WTC11 (cell line): ENCODE data around the gene TEX13C. TPM values are rescaled to one million over a fixed set of nuclear protein-coding genes. Genes with fewer than 3 reads are reported as not detected.
A peak's percentile ranks its signal among the peaks of the same experiment; 100 is the strongest.

Experiments
- ATAC-seq: fragments of 200-7000 bp; cut with Tn5 transposase; 2 replicates; pipeline ENCODE4 v1.10.0; 2021; ENCODE audit warnings: mild to moderate bottlenecking, moderate library complexity
- CTCF ChIA-PET: fragments of 300-600 bp; sonication (Branson Sonifier 250); formaldehyde crosslinking; loops from one replicate; lab custom pipeline; 2021; ENCODE audit warnings: antibody characterized with exemption; lab: Charles Lee
- POLR2A ChIA-PET: fragments of 350-600 bp; sonication (Branson Sonifier 250); formaldehyde crosslinking; loops from one replicate; lab custom pipeline; 2021; ENCODE audit warnings: antibody characterized with exemption; lab: Charles Lee
- DNase-seq: peaks from one replicate; pipeline ENCODE4 v3.0.0; 2021; ENCODE audit warnings: low spot score
- H3K27ac Mint-ChIP-seq: 2 replicates; pipeline ENCODE4 v1.8.0; 2021; ENCODE audit warnings: mixed read lengths
- H3K27me3 Mint-ChIP-seq: 2 replicates; pipeline ENCODE4 v1.8.0; 2021; ENCODE audit warnings: low read depth, mild to moderate bottlenecking, moderate library complexity, mixed read lengths
- H3K36me3 Mint-ChIP-seq: 2 replicates; pipeline ENCODE4 v1.8.0; 2021; ENCODE audit warnings: mixed read lengths
- H3K4me1 Mint-ChIP-seq: 2 replicates; pipeline ENCODE4 v1.8.0; 2022; ENCODE audit warnings: mixed read lengths
- H3K4me3 Mint-ChIP-seq: 2 replicates; pipeline ENCODE4 v1.8.0; 2021; ENCODE audit warnings: mild to moderate bottlenecking, moderate library complexity, mixed read lengths
- H3K9me3 Mint-ChIP-seq: 2 replicates; pipeline ENCODE4 v1.8.0; 2021; ENCODE audit warnings: mixed read lengths
- AR ChIP-seq: fragments of 250-450 bp; sonication (Bioruptor Pico); IDR thresholded peaks from 2 replicates; pipeline ENCODE4 v1.9.0; 2021; ENCODE audit warnings: mild to moderate bottlenecking
- CDX4 ChIP-seq: fragments of 250-450 bp; sonication (Bioruptor Pico); IDR thresholded peaks from 2 replicates; pipeline ENCODE4 v1.9.0; 2021; ENCODE audit warnings: moderate library complexity, mild to moderate bottlenecking, inconsistent platforms, borderline replicate concordance
- FOXP4 ChIP-seq: sonication (generic); formaldehyde crosslinking; IDR thresholded peaks from 2 replicates; pipeline ENCODE4 v1.8.0; 2022; ENCODE audit warnings: mild to moderate bottlenecking, missing genetic modification reagents
- HMGA2 ChIP-seq: fragments of 250-450 bp; sonication (Bioruptor Pico); IDR thresholded peaks from 2 replicates; pipeline ENCODE4 v1.4.0; 2021; ENCODE audit warnings: mild to moderate bottlenecking, moderate library complexity
- MYBL2 ChIP-seq: sonication (generic); formaldehyde crosslinking; IDR thresholded peaks from 2 replicates; pipeline ENCODE4 v1.8.1; 2023; ENCODE audit warnings: mild to moderate bottlenecking, moderate library complexity, missing genetic modification reagents
- NFYB ChIP-seq: sonication (generic); formaldehyde crosslinking; conservative IDR thresholded peaks from 2 replicates; pipeline ENCODE4 v1.8.0; 2022; ENCODE audit warnings: low read depth, missing genetic modification reagents
- NR3C1 ChIP-seq: sonication (generic); formaldehyde crosslinking; conservative IDR thresholded peaks from 2 replicates; pipeline ENCODE4 v1.8.1; 2023; ENCODE audit warnings: low read depth, mild to moderate bottlenecking, missing genetic modification reagents
- PRDM15 ChIP-seq: sonication (generic); formaldehyde crosslinking; IDR thresholded peaks from 2 replicates; pipeline ENCODE4 v1.8.0; 2022; ENCODE audit warnings: missing genetic modification reagents
- RELA ChIP-seq: sonication (generic); formaldehyde crosslinking; IDR thresholded peaks from 2 replicates; pipeline ENCODE4 v1.8.1; 2022; ENCODE audit warnings: missing genetic modification reagents, mild to moderate bottlenecking, borderline replicate concordance
- SOX15 ChIP-seq: fragments of 250-450 bp; sonication (Bioruptor Pico); IDR thresholded peaks from 2 replicates; pipeline ENCODE4 v1.9.0; 2021; ENCODE audit warnings: mild to moderate bottlenecking
- TCF7 ChIP-seq: sonication (generic); formaldehyde crosslinking; IDR thresholded peaks from 2 replicates; pipeline ENCODE4 v1.8.0; 2022; ENCODE audit warnings: mild to moderate bottlenecking, low read depth, missing genetic modification reagents, moderate library complexity
- ZBTB43 ChIP-seq: sonication (generic); formaldehyde crosslinking; IDR thresholded peaks from 2 replicates; pipeline ENCODE4 v1.8.1; 2023; ENCODE audit warnings: mild to moderate bottlenecking, missing genetic modification reagents
- ZNF263 ChIP-seq: sonication (generic); formaldehyde crosslinking; IDR thresholded peaks from 2 replicates; pipeline ENCODE4 v1.8.1; 2022; ENCODE audit warnings: low read depth, mild to moderate bottlenecking, moderate library complexity, missing genetic modification reagents
- ZNF281 ChIP-seq: sonication (generic); formaldehyde crosslinking; IDR thresholded peaks from 2 replicates; pipeline ENCODE4 v1.8.0; 2023; ENCODE audit warnings: mild to moderate bottlenecking, missing genetic modification reagents
- ZNF425 ChIP-seq: fragments of 250-450 bp; sonication (Bioruptor Pico); conservative IDR thresholded peaks from 2 replicates; pipeline ENCODE4 v1.9.0; 2021; ENCODE audit warnings: mild to moderate bottlenecking
- total RNA-seq: library from RNA; stranded (reverse); gene quantifications from 3 replicates; pipeline ENCODE4 v1.2.3, GENCODE V29; 2021

The TEX13C gene
- total RNA-seq, 1 experiment from 2014 or later, result 0.26 TPM

GRCh38 chrX:125295337-125295736 is 24.3 kb upstream of the TEX13C start (continued):
- TF ChIP-seq PRDM15 (no peak), AR (CRISPR knock-in tag) (no peak), SOX15 (CRISPR knock-in tag) (no peak)

- no peaks in the 10 kb centered on the region for H3K4me1 Mint-ChIP-seq
- no peaks in the 10 kb centered on the region for H3K36me3 Mint-ChIP-seq
- no peak for ATAC-seq
- H3K4me3 Mint-ChIP-seq, result no peak overlapping the region
- H3K27ac Mint-ChIP-seq, result no peak overlapping the region
- TF ChIP-seq CDX4 (no peak), HMGA2 (CRISPR knock-in tag) (peak; percentile 77; the same call in 1 of the 2 replicates)
- TF ChIP-seq, all 79 proteins: peak for 1
- DNase-seq, result no peak
- ChIA-PET POLR2A (no interaction called here), CTCF (no interaction called here)
- H3K27me3 Mint-ChIP-seq, result no peaks in the 10 kb centered on the region; the same call in 1 of the 2 replicates
- H3K9me3 Mint-ChIP-seq, result peaks cover 1% of the 10 kb centered on the region; the same call in 1 of the 2 replicates
Observed at GRCh38 chrX:125298871-125299270, 20.8 kb upstream of the TEX13C start.

GRCh38 chrX:125306335-125306866 is 13.3 kb upstream of the TEX13C start:
- Mint-ChIP-seq H3K27me3 (no peaks in the 10 kb centered on the region; the same call in 1 of the 2 replicates), H3K36me3 (no peaks in the 10 kb centered on the region), H3K9me3 (no peaks in the 10 kb centered on the region), H3K27ac (no peak overlapping the region), H3K4me1 (no peaks in the 10 kb centered on the region), H3K4me3 (no peak overlapping the region)
- DNase-seq (no peak), ATAC-seq (no peak)
- ChIA-PET CTCF (no interaction called here), POLR2A (no interaction called here)
- TF ChIP-seq MYBL2 (CRISPR knock-in tag) (no peak), FOXP4 (CRISPR knock-in tag) (no peak), ZNF263 (CRISPR knock-in tag) (no peak), ZBTB43 (CRISPR knock-in tag) (no peak), RELA (no peak), TCF7 (no peak), NFYB (no peak), ZNF425 (CRISPR knock-in tag) (no peak), NR3C1 (CRISPR knock-in tag) (no peak), ZNF281 (CRISPR knock-in tag) (no peak)
